Stimulated activated CD8-positive, alpha-beta memory T cell treated with anti-CD3 and anti-CD28 coated beads, Interleukin-12 subunit alpha, Interleukin-12 subunit beta, amount 100 ng/mL, for 1 hour (primary cell): ENCODE measurements around the gene MBNL2.

Experiments used
- DNase-seq: peaks from one replicate; pipeline ENCODE4 v3.0.0-alpha.2; 2020; ENCODE audit warnings: low read depth

Gene MBNL2

DNA sequence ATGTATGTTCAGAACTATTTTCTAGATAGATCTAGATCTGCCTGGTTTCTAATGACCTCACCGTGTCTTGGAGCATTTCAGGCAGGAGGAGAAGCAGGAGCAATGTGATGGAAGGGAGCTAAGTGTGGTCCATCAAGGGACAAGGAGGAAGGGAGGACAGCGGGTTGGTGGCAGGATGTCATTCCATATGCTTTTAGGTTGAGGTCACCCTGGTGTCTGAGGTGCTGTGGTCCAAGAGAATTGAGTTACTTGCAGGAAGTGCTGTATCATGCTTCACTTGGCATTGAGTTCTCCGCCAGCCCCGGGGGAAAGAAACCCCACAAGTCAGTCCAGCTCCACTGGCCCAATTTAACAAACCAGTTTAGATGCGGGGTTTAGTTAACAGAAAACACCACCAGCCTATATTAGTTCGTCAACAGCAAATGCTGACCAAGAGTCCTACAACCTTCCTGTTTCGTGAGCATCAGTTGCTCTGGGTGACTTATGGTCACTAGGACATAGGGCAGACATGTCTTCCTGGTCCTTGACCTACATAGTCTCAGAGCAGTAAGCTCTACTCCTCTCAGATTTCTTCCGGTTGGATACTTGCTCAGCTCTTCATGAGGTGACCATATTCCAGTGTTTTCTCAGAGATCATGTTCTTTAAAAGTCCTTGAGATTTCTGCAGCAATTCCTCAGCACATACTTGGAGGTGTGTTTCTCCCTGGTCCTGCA is 79.4 kb downstream of the MBNL2 start:
- no peak for DNase-seq

DNA sequence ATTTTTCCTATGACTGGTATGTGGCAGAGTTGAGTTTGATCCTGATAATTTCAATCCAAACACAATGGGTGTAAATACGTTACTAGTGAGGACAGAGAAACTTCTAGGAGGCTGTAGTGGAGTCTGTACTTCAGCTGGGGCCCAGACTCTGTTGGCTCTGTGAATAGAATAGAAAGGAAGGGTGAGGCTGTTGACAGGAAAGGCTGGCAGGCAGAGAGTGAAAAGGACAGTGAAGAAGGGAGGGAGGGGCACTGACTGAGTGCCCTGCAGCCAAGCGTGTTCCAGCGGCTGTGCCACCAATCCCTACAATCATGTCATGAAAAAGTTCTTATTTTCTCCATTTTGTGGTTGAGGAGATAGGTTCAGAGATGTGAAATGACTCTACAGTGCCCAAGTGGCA is 80.5 kb downstream of the MBNL2 start:
- no peak for DNase-seq

DNA sequence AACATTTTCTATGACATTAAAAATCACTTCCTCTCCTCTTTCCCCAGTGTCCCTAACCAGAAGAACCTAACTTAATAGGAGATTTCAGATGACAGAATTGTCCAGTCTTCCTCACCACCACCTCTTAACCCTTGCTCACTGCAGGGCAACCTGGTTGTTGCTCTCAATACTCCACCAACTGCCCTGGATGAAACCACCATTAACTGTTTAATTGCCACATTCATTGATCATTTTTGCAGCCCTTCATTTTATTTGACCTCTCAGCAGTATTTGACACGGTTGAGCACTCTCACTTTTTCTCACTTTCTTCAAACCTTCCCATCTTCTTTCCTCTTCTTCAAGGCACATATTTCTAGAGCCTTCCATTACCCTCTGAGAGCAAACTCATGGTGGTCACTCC is 84.0 kb downstream of the MBNL2 start:
- no peak for DNase-seq

DNA sequence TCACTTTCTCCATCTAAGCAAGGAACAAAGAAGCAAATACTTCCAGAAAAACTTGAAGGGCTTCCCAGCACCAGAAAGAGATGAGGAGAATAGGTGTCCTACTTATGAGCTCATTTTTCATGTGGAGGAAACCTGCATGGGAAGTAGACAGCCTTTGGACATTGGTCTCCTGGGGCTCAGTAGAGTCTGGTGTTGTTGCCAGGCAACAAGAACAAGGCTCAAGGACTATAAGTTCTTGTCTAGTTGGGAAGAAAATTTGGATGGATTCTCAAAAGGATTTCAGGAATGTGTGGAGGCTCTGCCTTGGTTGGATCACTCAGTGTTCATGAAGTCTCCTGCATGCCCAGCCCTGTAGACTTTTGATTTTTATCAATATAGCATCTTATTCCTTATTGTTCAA is 84.5 kb downstream of the MBNL2 start:
- no peak for DNase-seq

DNA sequence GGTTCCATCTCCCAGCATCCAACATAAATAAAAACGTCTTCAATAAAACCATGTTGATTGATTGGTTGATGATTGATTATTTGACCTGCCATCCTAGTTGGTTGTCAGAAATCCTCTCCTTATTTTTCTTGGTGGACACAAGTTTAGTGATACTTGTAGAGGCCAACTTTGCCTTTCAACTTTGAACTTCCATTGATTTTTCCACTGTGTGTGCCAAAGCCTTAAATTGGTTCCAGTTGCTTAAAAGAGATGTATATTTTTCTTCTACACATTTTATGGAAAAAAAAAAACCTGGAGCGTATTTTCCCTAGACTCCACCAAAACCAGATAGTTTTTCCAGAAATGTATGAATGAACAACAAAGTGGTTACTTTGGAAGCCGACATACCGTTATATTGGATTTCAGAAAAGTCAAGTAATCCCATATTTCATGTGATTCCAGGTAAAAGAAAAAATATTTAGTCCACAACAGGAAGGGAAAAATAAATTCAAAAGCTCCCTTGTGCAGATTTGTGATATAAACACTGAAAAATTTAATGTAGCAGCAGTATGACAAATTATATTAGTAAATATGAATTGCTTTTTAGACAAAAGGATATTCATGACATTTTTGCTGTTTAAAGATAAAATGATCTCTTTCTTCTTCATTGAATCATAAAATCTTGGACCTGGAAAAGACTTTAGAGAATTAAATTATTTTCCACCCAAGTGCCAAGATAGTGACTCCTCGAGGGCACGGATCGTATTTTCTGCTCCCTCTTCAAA is 85.2 kb downstream of the MBNL2 start:
- no peak for DNase-seq

DNA sequence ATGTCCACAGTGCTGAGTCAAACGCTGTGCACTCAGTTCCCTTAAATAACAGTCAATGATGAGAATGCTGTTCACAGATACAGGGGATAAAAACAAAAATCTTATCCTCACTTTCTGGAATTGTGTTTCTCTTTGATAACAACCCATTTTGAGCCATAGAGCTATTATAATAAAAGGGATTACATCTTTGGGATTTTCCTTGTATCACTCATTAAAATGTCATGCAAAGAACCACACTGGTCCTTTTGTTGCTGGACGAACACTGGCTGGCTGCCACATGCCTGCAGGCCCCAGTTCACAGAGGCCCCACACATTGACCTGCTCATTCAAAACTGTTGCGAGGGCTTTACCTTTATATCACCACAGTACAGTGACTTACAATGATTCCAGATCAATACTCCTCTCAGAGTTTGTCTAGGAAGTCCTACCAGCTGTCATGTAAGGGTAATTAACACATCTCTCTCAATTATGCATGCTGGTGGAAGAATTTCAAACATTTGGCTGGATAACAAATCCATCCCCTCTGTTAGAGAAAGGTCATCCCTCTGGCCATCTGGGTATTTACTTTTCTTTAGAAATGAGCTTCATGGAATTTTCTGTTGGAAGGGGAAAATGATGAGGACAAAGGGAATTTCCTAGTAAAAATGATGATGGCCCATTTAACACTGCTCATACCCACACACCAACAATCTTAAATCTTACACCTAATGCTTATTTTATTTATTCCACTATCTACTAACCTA is 85.9 kb downstream of the MBNL2 start:
- no peak for DNase-seq

DNA sequence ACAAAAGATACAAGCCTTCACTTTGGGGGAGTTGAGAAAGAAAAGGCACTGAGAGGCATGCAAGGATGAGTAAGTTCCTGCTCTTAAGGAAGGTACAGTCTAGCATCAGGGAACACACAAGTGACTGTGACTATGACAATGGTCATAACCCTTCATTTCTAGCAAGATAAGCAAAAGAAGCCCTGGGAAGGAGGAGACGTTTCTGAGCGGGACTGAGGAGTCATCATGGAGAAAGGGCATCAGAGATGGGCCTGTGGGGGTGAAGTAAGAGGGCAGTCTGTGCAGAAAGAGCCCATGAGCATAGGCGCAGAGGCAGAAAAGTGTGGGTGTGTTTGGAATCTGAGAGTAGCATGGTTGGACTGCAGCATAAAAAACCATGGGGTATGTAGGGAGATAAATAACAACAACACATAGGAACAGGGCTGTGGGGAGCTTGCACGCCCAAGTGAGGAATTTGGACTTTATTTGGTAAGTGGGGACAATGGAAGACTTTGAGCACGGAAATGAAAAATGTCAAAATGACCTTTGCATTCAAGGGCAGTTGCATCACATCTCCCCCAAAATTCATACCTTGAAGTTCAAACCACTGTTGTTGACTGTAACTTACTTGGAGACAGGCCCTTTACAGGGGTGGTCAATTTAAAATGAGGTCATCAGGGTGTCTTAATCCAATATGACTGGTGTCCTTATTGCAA is 86.7 kb downstream of the MBNL2 start:
- no peak for DNase-seq

DNA sequence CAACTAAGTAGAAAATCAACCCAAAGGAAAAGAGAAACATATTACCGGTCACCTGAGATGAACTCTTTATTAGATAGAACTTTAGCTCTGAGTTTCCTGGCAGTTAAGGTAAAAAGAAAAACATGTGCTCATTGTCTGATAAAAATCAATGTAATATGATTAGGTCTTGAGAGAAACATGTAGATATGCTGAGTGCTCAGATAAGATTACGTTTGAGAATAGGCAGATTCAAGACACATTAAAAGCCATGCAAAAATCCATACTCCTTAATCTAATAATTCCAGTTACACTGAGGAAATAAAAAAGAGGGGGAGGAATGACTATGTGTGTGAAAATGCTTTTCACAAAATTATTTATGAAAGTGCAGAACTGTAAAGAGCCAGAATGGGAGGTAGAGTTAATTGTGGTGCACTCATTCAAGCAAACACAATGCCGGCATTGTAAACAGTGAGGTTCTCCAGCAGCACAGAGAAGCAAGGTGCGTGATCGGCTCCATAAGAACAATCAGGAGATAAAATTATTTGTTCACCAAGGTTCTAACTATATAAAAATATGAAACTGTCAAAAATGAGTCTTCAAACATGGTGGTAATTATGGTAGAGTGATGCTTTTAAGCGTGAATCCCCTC is 88.8 kb downstream of the MBNL2 start:
- DNase-seq, result no peak

DNA sequence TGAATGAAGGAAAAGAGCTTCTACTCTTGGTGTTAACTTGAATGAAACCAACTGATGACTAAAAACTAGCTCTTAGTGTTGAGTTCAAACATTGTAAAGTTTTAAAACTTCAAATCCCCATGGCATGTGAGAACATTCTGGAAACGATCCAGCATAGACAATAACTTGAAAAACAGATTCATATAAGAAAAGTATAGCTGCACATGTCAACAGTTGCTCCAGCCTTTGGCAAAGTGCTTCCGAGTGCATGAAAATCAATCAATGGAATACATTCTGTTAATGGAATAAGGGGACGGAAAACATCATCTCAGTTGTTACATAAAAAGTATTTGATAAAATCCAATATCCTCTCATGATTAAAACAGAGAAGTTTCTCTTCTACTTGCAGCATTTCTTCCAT is 89.8 kb downstream of the MBNL2 start:
- no peak for DNase-seq

DNA sequence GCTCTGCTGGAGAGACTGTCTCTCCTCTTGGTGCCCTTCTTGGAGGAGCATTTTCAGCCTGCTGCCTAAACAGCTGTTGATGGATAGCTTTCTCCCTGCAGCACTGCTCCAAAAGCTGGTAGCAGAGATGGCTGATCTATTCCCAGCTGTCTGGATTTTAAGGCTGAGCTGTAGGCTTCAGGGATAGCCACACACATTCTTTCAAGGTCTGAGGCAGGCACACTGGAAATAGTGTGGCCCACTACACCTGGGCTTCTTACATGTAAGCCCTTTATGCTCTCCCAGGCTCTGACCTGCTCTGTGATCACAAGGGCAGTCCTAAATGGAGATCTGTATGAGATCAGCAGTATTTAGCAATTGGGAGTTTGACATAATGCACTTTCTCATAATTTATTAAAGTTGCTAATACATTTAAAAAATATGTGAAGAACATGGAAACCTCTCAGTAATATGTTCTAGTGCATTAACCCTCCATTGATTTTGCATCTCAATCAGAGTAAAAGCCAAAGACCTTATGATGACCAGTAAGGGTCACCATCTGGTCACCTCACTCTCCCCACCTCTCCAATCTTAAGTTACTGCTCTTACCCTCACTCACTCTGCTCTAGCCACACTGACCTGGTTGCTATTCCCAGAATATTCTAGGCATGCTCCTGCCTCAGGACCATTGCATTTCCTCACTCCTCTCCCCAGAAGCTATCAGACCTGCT is 91.6 kb downstream of the MBNL2 start:
- no peak for DNase-seq

DNA sequence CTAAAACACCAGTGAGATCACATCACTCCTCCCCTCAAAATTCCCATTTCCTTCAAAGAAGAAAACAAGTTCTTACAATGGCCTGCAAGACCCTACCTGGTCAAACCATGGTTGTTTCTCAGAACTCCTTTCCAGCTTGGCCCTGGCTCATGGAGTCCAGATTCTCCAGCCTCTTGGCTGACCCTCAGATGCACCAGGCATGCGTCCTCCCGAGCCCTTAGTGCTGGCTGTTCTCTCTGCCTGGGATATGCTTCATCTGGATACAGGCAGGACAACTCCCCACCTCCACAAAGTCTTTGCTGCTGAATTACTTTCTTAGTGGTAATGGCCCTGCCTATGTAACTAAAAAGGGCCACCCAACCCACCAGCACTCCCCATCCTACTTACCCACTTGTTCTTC is 94.3 kb downstream of the MBNL2 start:
- DNase-seq, result no peak

DNA sequence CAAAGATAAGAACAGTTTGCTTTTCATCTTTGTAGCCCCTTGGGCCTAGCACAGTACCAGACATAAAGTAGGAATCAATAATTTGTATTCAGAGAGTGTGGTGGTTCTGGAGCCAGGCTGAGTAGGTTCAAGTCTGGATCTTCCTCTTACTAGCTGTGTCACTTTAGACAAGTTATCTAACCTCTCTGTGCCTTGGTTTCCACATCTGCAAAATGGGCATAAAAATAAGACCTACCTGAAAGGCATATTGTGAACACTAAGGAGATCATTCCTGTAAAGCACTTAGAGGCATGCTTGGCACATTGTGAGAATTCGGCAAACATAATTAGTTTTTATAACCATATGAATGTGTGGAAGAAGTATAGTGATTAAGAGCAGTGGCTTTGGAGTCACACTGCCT is 95.8 kb downstream of the MBNL2 start:
- DNase-seq, result no peak

DNA sequence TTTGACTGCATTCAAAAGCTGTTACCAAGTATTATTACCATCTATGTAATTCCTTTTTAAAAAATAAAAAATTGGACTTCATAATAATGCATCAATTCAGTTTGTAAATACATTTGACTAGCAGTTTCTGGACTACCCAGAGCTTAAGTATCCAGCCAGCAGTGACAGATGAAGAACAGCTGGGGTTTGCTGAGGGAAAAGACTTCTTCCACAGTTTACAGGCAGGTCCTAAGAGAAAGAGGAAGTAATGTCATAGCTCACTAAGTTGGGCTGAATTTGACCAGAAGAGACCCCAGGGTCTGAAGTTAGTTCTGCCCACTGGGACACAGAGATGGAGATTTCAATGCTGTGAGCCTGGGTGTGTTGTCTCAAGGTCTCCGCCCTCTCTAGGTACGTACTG is 96.4 kb downstream of the MBNL2 start:
- no peak for DNase-seq

DNA sequence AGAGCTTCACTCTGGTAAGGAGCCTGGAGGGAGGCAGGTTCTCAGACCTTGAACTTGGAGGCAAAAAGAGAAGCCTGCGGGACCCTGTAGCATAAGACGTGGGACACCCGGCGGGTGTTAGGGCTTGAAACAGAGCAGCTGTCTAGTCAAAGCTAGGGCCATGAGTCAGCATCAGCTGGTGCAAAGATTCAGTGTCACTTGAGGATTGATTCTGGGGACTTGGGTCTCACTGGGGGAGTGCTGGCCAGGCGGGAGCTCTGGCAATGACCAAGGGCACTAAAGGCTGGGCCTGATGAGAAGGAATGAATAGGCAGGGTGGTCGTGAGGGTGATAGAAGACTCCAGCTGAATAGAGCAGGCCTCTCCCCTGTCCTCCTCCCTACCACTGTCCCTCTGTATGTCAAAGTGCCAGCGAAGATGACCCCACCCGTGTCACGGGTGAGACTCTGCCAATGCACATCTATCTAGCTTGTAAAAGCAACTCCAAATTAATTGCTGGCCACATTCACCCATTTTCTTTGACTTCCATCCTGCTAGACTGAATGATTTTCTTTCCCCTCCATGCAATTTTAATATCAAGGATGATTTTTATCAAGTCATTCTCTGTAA is 97.1 kb downstream of the MBNL2 start:
- no peak for DNase-seq

DNA sequence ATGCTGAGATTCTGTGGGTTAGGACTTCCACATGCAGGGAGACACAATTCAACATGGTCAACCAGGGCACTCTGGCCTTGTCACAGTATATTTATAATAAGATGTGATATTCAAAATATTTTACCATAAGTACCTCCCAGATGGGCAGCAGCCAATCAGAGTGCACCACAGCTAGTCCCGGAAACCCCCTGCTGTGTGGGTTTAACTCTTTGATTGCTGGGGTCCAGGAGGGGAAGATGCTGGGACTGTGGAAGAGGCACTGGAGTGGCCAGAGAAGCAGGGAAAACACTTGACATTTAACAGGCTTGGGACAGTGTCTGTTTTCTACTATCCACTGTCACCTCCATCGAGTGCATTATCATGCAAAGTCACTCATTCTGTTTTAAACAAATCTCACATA is 99.0 kb downstream of the MBNL2 start:
- no peak for DNase-seq

DNA sequence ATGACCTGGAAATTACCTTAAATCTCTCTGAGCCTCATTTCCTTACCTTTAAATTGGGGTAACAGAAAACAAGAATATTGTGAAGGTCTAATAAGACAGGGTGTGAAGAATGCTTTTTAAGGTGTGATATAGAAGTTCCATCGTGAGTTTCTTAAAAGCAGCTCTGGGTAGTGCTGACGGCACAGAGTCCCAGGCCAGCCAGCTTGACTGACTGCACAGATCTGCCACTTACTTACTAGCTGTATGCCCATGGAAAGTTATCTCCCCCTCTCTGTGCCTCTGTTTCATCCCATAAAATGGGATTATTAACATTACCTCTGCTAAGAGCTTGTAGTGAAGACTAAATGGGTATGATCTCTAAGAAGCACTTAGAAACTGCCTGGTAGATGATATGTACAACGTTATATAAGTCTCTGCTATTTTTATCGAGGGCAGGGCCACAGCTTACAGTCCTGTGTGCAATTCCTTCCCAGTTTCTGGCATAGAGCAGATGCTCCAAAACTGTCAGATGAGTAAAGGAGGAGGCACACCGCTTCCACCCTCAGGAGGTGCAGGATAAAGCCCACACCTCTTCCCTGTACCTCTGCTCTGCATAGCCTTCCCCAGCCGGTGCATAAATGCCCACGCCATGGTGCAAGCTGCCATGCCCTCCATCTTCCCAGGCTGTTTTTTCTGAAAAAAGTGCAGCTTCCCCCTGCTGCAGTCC is 99.6 kb downstream of the MBNL2 start:
- DNase-seq, result no peak

DNA sequence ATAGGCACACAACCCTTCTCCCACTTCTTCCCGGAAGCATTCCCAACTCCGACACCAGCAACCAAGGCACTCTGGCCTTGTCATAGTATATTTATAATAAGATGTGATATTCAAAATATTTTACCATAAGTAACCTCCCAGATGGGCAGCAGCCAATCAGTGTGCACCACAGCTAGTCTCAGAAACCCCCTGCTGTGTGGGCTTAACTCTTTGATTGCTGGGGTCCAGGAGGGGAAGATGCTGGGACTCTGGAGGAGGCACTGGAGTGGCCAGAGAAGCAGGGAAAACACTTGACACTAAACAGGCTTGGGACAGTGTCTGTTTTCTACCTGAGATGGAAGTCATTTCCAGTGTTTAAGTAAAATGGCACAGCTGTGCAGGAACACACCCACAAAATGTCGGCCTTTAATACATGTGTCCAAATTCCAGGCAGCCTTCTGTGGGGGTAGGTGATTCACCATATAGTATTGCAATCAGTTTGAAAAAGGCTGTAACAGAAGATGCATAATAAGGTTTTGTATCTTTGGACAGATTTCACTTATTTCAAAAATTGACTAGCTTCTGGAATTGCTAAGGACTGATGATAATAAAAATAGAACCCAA is 100.7 kb downstream of the MBNL2 start:
- DNase-seq, result no peak

DNA sequence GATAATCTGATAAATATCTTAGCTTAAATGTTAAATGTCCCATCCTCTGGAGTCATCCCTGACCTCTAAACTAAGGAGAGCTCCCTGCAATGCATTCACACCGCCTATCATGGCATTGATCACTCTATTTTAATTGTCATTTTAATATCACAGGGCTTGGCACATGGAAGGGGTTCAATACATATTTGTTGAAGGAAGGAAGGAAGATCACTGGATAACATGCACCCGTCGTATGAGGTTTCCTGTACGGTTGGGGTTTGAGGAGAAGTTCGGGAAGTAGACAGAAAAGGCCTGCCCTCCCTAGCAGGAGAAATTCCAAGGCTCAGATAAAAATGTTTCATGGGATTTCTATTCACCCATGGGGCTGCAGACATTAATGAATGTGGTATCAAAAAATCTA is 102.0 kb downstream of the MBNL2 start:
- DNase-seq, result no peak

DNA sequence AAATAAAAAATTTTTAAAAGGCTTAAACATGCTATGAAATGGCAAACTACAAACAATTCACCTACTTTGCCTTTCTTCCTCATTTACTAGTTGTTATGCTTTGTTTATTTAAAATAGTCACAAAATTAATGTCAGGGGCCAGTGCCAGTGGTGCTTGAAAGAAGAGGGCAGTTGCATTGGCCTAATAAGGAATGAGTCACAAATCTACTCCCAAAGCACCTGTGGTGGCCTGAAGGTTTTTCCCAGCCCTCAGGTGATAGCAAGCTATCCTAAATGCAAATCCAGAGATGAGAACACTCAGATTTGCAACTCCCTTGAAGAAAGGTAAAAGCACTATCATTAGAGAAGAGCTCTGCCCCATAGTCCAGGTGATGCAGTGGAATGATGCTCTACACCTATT is 103.6 kb downstream of the MBNL2 start:
- DNase-seq, result no peak

DNA sequence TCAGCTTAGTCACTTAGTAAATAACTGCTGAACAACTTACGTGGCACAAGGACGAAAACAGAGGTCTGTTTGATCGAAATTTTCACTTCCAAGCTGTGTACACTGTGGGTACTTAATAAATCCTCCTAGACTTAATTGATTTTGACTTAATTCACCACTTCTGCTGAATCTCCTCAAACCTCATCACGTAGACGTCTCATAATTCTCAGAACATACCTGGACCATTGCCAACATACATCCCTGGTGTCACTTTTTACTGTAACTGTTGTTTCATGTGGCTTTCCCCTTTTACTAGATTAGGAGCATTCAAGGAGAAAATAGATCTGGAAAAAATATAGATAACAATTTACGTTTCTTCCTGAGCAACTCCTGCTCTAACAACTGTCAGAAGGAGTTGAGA is 105.0 kb downstream of the MBNL2 start:
- no peak for DNase-seq
